Measurements from ENCODE around the gene DNAH2.

The DNAH2 gene

DNA sequence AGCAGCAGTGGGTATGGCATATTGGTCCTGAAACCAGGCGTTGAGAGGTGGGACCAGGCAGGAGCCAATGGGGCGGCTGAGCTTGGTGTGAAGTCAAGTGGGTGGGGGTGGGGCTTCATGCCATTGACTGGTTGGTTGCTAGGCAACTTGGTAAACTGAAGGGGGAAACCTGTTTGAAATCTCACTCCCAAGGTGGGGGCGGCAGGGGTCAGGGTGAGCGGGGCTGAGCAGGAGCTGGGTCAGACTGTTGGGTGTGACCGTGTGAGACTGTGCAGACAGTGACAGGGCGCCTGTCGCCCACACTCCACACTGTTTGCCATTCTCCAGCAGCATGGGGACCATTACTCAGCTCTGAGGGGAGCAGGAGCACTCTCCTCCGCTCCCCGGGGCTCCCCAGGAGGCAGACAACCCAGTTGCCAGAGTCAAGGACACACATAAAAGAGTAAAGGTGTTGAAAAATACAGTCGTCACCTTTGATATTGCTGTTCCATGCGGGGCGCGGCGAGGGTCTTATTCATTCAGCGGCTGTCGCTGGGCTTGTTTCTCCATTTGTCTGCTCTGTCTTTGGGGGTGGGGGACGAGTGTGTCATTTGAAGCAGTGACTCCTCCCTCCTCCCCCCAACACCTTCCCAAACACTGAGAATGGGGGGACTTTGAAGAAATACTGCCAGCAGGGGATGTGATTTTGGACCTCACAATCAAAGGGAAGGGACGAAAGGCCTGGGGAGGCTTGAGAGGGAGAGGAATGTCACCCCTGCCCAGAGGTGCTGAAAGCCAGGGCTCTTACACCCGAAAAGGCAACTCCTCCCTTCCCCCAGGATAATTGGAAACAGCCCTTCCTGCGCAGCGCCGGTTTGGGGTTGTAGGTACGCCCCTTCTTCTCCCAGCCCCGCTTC, 13.7 kb upstream of the DNAH2 start:
- DNase-seq = no peak

GRCh38 chr17:7704601-7705268, 12.8 kb upstream of the DNAH2 start, which contains the start of gene EFNB3:
TSS of gene EFNB3 (plus strand) at chr17:7705202. CDS start at chr17:7705599, 397 bp downstream.
- no peak for DNase-seq

GRCh38 chr17:7705269-7706255, 12.0 kb upstream of the DNAH2 start:
- no peak for DNase-seq

- no peak for DNase-seq
These were observed 10.8 kb upstream of the DNAH2 start for GRCh38 chr17:7706631-7707354.

- no peak for DNase-seq
These were observed 10.1 kb upstream of the DNAH2 start for GRCh38 chr17:7707446-7707845.

- DNase-seq = no peak
These were observed 9.4 kb upstream of the DNAH2 start for GRCh38 chr17:7707858-7708750.

DNA sequence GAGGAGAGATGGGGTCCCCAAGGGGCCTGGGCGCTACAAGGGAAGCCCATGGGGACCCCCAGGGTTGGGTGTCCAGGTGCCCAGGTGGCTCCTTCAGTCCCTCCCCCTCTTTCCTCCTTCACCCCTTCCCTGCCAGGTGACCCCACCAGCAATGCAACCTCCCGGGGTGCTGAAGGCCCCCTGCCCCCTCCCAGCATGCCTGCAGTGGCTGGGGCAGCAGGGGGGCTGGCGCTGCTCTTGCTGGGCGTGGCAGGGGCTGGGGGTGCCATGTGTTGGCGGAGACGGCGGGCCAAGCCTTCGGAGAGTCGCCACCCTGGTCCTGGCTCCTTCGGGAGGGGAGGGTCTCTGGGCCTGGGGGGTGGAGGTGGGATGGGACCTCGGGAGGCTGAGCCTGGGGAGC, 8.5 kb upstream of the DNAH2 start:
- no peak for DNase-seq

DNA sequence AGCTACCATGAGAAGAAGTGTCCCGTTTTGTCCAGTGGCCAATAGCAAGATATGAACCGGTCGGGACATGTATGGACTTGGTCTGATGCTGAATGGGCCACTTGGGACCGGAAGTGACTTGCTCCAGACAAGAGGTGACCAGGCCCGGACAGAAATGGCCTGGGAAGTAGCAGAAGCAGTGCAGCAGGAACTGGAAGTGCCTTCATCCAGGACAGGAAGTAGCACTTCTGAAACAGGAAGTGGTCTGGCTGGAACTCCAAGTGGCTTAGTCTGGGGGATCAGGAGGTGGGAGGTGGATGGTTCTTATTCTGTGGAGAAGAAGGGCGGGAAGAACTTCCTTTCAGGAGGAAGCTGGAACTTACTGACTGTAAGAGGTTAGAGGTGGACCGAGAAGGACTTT, 7.2 kb upstream of the DNAH2 start:
- peak; percentile 59 for DNase-seq

DNA sequence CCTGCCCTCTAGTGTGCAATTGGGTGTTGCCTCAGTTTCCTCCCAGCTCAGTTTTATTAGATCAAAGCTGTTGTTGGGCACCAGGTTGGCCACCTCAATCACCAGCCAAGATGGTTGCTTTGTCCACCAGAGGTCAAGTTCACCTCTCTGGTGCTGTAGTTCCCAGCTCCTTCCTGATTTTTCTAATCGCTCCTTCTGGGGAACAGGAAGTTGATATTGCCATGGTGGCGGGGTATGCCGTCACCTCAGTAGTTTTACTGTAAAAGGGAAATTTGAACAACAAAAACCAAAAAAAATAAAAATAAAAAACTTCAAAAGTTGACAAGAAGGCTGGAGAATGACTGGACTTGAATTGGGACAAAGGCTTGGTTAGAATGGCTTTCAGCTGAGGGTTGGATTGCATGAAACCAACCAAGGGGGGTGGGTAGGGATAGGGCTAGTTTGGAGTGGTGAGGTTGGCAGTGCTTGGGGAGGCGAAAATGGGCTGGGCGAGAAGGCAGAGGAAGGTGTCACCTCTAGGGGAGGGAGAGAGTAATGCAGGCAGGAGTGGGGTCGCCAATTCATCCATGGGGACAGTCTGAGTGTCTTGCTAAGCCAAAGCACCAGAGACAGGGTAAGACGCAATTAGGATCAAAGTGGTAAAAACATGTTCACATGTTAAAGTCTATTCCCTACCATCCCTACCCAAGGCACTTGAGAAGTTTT, 6.3 kb upstream of the DNAH2 start:
- peak; percentile 36 for DNase-seq

DNA sequence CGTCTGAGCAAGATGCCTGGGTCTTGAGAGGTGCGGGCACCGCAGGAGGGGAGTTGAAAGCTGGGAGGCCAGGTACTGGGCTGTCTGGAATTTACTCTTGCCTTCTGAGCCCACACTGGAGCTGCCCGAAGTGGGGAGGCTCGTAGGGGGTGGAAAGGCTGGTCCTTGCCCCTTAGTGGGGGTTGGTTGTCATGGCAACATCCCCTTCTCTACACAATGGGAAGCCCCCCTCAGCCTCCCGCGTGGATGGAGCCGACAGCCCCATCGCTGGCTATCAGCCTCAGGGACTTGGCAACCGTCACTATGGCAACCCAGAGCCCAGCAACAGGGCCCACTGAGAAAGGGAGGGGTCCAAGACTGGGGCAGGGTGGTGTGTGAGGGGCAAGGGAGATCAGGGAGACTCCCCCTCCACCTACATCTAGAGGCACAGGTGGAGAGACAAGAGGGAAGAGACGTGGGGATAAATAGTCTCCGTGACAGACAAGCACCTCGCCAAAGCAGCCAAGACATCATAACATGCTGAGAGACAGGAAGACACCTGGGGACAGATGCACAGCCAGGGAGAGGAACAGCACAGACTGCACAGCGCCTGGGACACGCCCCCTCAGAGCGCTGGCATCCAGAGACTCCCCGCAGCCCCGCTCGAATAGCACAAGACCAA, 5.3 kb upstream of the DNAH2 start:
- DNase-seq = no peak

DNA sequence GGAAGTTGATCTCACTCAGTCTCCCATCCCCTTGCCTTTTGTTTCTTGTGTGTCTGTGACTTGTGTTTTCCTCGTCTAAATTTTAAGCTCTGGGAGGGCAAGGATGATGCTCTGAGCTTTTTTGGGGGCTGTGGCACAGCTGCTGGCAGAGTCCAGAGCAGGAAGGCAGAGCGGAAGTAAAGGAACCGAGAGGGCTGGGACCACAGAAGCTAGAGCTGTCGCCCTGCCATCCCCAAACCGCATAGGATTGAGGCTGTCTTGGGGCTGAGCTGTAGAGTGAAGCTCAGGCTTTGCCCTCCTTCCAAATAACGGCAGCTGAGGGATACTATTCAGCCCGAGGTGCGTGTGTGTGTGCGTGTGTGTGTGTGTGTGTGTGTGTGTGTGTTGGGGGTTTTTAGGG, 3.8 kb upstream of the DNAH2 start:
- no peak for DNase-seq

DNA sequence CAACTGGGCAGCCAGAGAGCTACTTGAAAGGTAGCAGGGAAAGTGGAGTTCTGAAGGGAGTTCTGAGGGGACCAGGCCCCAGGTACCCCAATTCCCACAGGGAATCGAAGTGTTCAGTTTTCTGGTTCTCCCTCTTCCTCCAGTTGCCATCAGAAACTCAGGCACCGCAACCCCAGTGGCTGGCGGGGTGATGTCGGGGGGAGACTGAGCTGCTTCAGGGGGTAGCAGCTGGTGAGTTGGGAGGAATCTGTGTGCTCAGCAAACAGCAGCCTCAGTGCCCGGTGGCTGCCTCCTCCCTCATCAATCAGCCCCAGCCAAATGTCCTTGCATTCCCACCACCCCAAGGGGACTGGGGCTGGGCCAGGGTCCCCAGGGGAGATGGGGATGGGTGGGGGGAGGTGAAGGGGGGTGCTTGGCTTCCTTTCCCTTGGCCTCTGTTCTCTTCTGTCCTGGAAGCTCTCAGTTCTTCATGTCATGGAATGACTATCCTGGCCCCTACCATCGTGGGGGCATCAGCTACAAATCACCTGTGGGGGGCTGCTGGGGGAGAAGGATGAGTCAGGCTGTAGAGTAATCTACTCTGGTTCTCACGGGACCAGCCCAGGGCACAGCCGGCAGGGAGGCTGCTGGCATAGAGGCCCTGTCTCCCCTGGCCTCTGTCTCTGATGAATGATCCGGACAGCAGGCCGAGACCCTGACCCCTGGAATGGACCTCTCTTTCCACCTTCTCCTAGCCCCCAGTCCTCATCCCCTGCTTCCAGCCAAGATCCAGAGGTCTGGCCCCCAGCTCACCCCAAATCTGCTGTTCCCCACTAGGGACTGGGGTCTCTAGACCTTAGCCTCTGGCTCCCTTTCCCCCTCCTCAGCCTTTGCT, 2.6 kb upstream of the DNAH2 start:
- no peak for DNase-seq

- no peak for DNase-seq
These were observed 1.3 kb upstream of the DNAH2 start for GRCh38 chr17:7715936-7716886.

GRCh38 chr17:7717756-7718350, 309 bp downstream of the DNAH2 start:
- DNase-seq = peak; percentile 11

- no peak for DNase-seq
These were observed 2.1 kb downstream of the DNAH2 start for GRCh38 chr17:7719661-7720060.

DNA sequence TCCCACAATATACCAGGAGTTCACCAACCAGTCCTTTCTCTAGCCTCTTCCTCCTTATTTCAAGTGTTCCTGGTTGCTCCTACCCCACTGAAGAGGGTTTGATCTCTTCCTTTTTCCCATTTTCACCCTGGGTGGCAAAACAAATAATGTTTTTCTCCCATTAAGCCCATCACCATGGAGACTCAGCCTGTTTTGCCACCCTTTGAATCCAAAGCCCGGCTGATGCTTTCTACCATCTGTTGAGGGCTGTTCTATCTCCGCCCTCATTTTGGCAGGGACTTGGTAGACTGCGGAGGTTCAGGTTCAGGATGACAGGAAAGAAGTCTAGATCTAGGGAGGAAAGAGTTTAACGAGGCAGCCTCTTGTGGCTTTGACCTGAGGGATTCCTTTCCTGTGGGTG, 2.6 kb downstream of the DNAH2 start:
- no peak for DNase-seq

DNA sequence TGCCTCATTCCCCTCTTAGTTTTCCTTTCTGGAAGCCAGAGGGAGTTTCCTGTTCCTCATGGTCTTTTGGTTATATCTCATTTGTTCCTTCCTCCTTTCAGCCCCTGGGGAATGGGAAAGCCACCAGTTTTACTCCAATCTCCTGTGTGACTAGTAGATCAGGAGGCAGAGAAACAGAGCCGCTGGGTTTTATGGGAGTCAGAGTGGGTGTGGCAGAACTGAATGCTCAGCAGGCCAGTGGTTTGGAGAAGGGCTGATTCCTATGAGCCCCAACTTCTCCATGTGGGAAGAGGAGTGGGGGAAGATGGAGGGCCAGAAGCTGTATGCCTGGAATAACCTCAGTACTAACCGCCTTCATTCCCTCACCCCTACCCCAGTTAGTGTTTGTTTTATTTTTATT, 4.1 kb downstream of the DNAH2 start:
- DNase-seq = no peak
